Measurements from ENCODE around the gene INF2.
"Not testable (repeated sequence)": the region's sequence is repeated elsewhere in the genome, so short reads cannot be mapped to it uniquely, and the experiment has no call there.

Gene INF2

GRCh38 chr14:104664107-104664506 lies 25.3 kb upstream of the INF2 start:
- ChIA-PET POLR2A (interaction anchor here (0.6 kb wide), 1 partner anchor 325 kb away, joined by 3 read pairs; no protein-coding TSS in a partner anchor), CTCF (no interaction called here)
- TF ChIP-seq LEF1 (IDR thresholded peaks at IDR 0.05; ENCODE audit: borderline replicate concordance) (no peak), SUZ12 (IDR thresholded peaks at IDR 0.05) (no peak), ZNF384 (IDR thresholded peaks at IDR 0.05) (no peak)
- no peak for DNase-seq (ENCODE audit: extremely low spot score)

- TF ChIP-seq ZNF384 (IDR thresholded peaks at IDR 0.05), result no peak
- TF ChIP-seq NFRKB (IDR thresholded peaks at IDR 0.05), result no peak
- no peak for TF ChIP-seq HDGF (IDR thresholded peaks at IDR 0.05; ENCODE audit: borderline replicate concordance)
- TF ChIP-seq ARNT (IDR thresholded peaks at IDR 0.05), result no peak
- TF ChIP-seq LEF1 (IDR thresholded peaks at IDR 0.05; ENCODE audit: borderline replicate concordance), result no peak
- TF ChIP-seq FOXM1 (IDR thresholded peaks at IDR 0.05; ENCODE audit: borderline replicate concordance), result no peak
- TF ChIP-seq CTBP1 (IDR thresholded peaks at IDR 0.05; ENCODE audit: borderline replicate concordance), result no peak
- TF ChIP-seq PKNOX1 (IDR thresholded peaks at IDR 0.05), result no peak
- TF ChIP-seq BHLHE40 (IDR thresholded peaks at IDR 0.05; ENCODE audit: borderline replicate concordance), result no peak
- no peak for TF ChIP-seq FOXA1 (IDR thresholded peaks at IDR 0.05)
- ChIA-PET POLR2A (interaction anchor here (0.6 kb wide), 1 partner anchor 324 kb away, joined by 3 read pairs; no protein-coding TSS in a partner anchor), CTCF (no interaction called here)
- DNase-seq (ENCODE audit: extremely low spot score), result no peak
Measured at GRCh38 chr14:104664588-104664987, 24.8 kb upstream of the INF2 start.

GRCh38 chr14:104665114-104665656 lies 24.2 kb upstream of the INF2 start:
- POLR2A ChIA-PET, result no interaction called here
- CTCF ChIA-PET, result no interaction called here
- no peak for DNase-seq (ENCODE audit: extremely low spot score)
- no peak for TF ChIP-seq BHLHE40 (IDR thresholded peaks at IDR 0.05; ENCODE audit: borderline replicate concordance)
- TF ChIP-seq CTBP1 (IDR thresholded peaks at IDR 0.05; ENCODE audit: borderline replicate concordance), result no peak
- no peak for TF ChIP-seq ARNT (IDR thresholded peaks at IDR 0.05)
- TF ChIP-seq TARDBP (IDR thresholded peaks at IDR 0.05), result no peak
- no peak for TF ChIP-seq FOXM1 (IDR thresholded peaks at IDR 0.05; ENCODE audit: borderline replicate concordance)
- TF ChIP-seq L3MBTL2 (conservative IDR thresholded peaks at IDR 0.05), result no peak
- TF ChIP-seq FOXK2 (IDR thresholded peaks at IDR 0.05), result no peak
- TF ChIP-seq SUZ12 (IDR thresholded peaks at IDR 0.05), result no peak

- ChIA-PET POLR2A (interaction anchor here (0.7 to 0.8 kb wide), 2 partner anchors 10 to 11 kb away, joined by 3 to 4 read pairs; no protein-coding TSS in a partner anchor), CTCF (interaction anchor here (0.6 kb wide), 1 partner anchor 9 kb away, joined by 3 read pairs; no protein-coding TSS in a partner anchor)
- TF ChIP-seq CTBP1 (IDR thresholded peaks at IDR 0.05; ENCODE audit: borderline replicate concordance) (no peak), FOXA1 (IDR thresholded peaks at IDR 0.05) (no peak), FOXM1 (IDR thresholded peaks at IDR 0.05; ENCODE audit: borderline replicate concordance) (no peak), FOXK2 (IDR thresholded peaks at IDR 0.05) (no peak), ELF4 (IDR thresholded peaks at IDR 0.05) (no peak), LEF1 (IDR thresholded peaks at IDR 0.05; ENCODE audit: borderline replicate concordance) (no peak), L3MBTL2 (conservative IDR thresholded peaks at IDR 0.05) (no peak), TARDBP (IDR thresholded peaks at IDR 0.05) (no peak), BHLHE40 (IDR thresholded peaks at IDR 0.05; ENCODE audit: borderline replicate concordance) (no peak), SP1 (IDR thresholded peaks at IDR 0.05) (no peak)
- DNase-seq (ENCODE audit: extremely low spot score), result no peak
Measured at GRCh38 chr14:104665657-104666522, 23.5 kb upstream of the INF2 start.

- not testable (repeated sequence) for DNase-seq (ENCODE audit: extremely low spot score)
- ChIA-PET POLR2A (interaction anchor here (0.8 kb wide), 1 partner anchor 11 kb away, joined by 4 read pairs; no protein-coding TSS in a partner anchor), CTCF (interaction anchor here (0.6 kb wide), 1 partner anchor 8 kb away, joined by 3 read pairs; no protein-coding TSS in a partner anchor)
Measured at GRCh38 chr14:104666523-104666895, 22.9 kb upstream of the INF2 start.

- CTCF ChIA-PET, result no interaction called here
Measured at GRCh38 chr14:104666981-104667380, 22.4 kb upstream of the INF2 start.

More at GRCh38 chr14:104666981-104667380, 22.4 kb upstream of the INF2 start:
- TF ChIP-seq NFRKB (IDR thresholded peaks at IDR 0.05) (no peak), PKNOX1 (IDR thresholded peaks at IDR 0.05) (no peak), ELF4 (IDR thresholded peaks at IDR 0.05) (no peak), FOXA1 (IDR thresholded peaks at IDR 0.05) (no peak), HDGF (IDR thresholded peaks at IDR 0.05; ENCODE audit: borderline replicate concordance) (no peak), CTBP1 (IDR thresholded peaks at IDR 0.05; ENCODE audit: borderline replicate concordance) (no peak), FOXK2 (IDR thresholded peaks at IDR 0.05) (no peak), L3MBTL2 (conservative IDR thresholded peaks at IDR 0.05) (no peak), TARDBP (IDR thresholded peaks at IDR 0.05) (no peak), SUZ12 (IDR thresholded peaks at IDR 0.05) (no peak), ARNT (IDR thresholded peaks at IDR 0.05) (no peak), LEF1 (IDR thresholded peaks at IDR 0.05; ENCODE audit: borderline replicate concordance) (no peak), BHLHE40 (IDR thresholded peaks at IDR 0.05; ENCODE audit: borderline replicate concordance) (no peak), SP1 (IDR thresholded peaks at IDR 0.05) (no peak), FOXM1 (IDR thresholded peaks at IDR 0.05; ENCODE audit: borderline replicate concordance) (no peak), ZNF384 (IDR thresholded peaks at IDR 0.05) (no peak)
- POLR2A ChIA-PET, result no interaction called here
- DNase-seq (ENCODE audit: extremely low spot score), result no peak

Measured in HEK293T (cell line).